CD4-positive, alpha-beta T cell treated with Interleukin-12 subunit alpha and Interleukin-12 subunit beta, for 1 hour (primary cell): ENCODE results near the gene FTO.
"Not testable (repeated sequence)": the region's sequence is repeated elsewhere in the genome, so short reads cannot be mapped to it uniquely, and the experiment has no call there.

Experiments used
- DNase-seq: peaks from one replicate; pipeline ENCODE4 v3.0.0-alpha.2; 2020

The FTO gene

GRCh38 chr16:53872248-53873221 lies 168.6 kb downstream of the FTO start:
- DNase-seq, result no peak

DNA sequence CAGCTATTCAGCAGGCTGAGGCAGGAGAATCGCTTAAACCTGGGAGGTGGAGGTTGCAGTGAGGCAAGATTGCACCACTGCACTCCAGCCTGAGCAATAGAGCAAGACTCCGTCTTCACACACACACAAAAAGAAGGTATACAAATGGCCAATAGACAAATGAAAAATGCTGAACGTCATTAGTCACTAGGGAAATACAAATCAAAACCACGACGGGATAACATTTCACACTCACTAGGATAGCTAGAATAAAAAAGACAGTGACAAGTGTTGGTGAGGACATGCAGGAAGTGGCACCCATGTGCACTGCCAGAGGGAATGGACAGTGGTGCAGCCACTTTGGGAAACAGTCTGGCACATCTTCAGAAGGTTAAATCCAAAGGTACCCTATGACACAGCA lies 172.9 kb downstream of the FTO start:
- DNase-seq, result no peak

DNA sequence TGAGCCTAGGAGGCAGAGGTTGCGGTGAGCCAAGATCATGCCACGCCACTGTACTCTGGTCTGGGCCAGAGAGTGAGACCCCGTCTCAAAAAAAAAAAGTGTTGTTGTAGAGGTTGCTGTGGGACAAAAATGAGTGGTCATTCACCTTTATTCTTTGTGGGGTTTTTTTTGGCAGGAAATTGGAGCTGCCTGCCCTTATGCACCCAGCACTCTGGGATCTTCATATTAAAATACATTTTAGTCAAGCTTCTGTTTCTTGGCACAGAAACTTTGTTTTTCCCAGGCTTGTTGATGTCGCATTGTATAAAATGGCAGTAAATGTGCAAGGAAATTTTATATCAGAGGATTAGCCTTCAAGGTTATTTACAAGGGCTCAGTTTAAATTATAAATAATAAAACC lies 174.3 kb downstream of the FTO start:
- DNase-seq, result no peak

GRCh38 chr16:53881371-53881770 lies 177.4 kb downstream of the FTO start:
- DNase-seq, result no peak

GRCh38 chr16:53882310-53882709 lies 178.4 kb downstream of the FTO start:
- no peak for DNase-seq

DNA sequence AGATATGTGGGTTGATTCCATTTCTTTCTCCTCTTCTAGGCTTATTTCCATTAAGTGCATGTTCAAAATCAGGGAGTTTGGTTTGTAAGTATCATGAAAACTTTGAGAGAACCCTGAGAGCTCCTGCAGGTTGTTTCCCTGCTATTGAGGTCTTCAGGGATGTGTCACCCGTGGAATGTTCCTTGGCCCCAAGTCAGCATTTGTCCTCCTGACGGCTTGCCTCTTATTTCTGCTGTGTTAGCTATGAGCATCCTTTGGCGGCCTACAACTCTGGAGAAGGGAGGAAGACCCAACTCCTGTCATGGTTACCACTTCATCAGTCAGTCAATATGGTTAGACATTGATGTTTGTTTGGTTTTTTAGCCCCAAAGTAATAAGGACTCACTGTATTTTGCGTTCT lies 180.8 kb downstream of the FTO start:
- DNase-seq, result no peak

GRCh38 chr16:53886482-53887378 lies 182.8 kb downstream of the FTO start:
- no peak for DNase-seq

GRCh38 chr16:53888222-53888621 lies 184.3 kb downstream of the FTO start:
- DNase-seq, result no peak

- DNase-seq, result not testable (repeated sequence)
Measured at GRCh38 chr16:53890877-53891276, 186.9 kb downstream of the FTO start.

GRCh38 chr16:53891409-53892139 lies 187.6 kb downstream of the FTO start:
- DNase-seq, result no peak

DNA sequence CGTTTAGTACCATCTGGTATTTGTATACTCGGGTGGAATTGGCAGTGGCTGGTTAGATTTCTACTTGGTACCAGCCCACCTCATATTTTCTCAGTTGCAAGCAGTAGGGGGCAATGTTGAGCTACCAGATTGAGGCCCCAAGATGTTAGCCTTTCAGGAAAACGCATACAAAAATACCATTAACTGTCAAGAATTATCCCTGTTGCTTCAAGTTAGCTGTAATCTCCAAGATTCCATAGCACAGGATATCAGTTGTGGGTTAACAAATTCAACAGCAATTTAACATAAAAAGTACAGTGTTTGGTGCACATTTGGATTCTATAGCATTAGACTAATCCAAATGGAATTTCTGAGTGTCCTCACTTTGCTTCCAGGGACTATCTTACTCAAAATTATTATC lies 188.2 kb downstream of the FTO start:
- peak; percentile 49 for DNase-seq

- no peak for DNase-seq
Measured at GRCh38 chr16:53893731-53894435, 189.9 kb downstream of the FTO start.

GRCh38 chr16:53894686-53895085 lies 190.7 kb downstream of the FTO start:
- no peak for DNase-seq

DNA sequence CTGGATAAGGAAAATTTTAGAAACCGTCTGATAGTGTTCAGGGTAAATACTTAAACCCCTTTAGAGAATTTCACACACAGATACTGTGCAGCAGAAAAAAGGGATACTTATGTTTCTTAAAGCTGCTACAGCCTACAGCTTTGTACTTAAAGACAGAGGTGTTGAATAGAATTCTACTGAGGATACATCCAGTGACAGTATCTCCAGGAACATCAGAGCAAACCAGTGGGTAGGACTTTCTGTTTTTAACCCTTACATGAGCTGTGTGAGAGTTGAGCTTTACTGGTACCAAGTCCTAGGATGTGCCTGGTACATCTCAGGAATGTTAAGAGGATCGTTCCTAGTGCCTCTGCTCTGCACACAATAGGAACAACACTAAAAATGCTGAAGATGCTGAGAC lies 191.5 kb downstream of the FTO start:
- DNase-seq, result no peak

DNA sequence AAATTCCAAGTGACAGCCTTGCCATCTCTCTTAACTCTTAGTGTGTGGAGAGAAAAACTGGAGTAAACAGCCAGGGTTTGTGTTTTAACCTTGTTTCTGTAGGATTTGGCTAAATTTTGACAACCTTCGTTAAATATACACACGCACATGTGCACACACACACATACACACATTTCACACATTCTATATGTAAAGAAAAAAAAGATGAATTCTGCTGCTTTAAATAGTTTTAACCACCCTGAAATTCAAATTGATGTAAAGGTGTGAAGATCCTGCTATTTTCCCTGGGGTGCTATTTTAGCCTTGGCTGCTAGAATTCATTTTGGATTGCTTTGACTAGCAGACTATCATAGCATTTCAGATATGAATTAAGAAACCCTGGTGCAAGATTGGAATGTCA lies 191.9 kb downstream of the FTO start:
- DNase-seq, result no peak

GRCh38 chr16:53896722-53897121 lies 192.8 kb downstream of the FTO start:
- no peak for DNase-seq

DNA sequence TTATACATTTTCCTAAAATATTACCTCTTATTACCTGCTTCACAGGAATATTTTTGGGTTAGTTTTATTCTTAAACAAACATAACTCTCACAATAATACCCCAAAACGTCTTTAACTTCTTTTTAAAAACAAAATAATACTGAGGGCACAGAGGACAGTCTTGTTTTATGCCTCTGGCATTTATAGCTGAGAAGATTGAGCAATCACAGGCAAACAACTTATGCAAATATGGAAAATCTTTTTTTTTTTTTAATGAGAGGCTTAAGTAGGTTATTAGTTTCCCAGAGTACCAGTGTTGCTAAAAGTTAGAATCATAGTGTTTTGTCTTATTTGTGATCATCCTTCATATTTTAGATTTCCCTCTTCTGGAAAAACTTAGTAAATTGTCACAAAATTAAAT lies 195.0 kb downstream of the FTO start:
- DNase-seq, result no peak

GRCh38 chr16:53899431-53899830 lies 195.5 kb downstream of the FTO start:
- DNase-seq, result no peak

GRCh38 chr16:53900667-53901066 lies 196.7 kb downstream of the FTO start:
- DNase-seq, result no peak

GRCh38 chr16:53901408-53901807 lies 197.5 kb downstream of the FTO start:
- no peak for DNase-seq

GRCh38 chr16:53904533-53904932 lies 200.6 kb downstream of the FTO start:
- DNase-seq, result no peak

- no peak for DNase-seq
Measured at GRCh38 chr16:53905028-53905427, 201.1 kb downstream of the FTO start.
